ENCODE data around the gene NR4A3. TPM values are rescaled to one million over a fixed set of nuclear protein-coding genes. Genes with fewer than 3 reads are reported as not detected.

The NR4A3 gene
- total RNA-seq, 4 donors from 2014 or later = 0.64 to 5.9 (median 2.9) TPM

DNA sequence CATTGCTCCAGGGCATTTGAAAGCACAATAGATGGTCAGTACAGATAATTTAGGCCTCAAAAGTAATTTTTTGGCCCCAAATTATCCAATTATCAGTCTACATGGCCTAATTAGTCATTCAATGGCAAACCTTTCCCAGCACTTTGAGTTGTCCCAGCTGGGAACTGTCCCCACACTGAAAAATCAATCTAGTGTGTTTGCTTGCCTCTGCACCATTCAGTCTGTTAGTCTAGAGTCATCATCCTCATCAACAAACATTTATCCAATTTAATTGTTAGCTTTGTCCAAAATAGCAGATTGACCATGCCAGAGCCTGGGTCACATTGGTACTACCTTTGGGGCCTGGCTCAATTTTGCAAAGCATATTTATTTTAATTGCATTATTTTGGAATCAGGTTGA lies 13.9 kb downstream of the NR4A3 start:
- no peaks in the 10 kb centered on the region for H3K4me1 ChIP-seq
- H3K4me3 ChIP-seq = no peak overlapping the region
- H3K27ac ChIP-seq = no peak overlapping the region
- no peaks in the 10 kb centered on the region for H3K9me3 ChIP-seq
- TF ChIP-seq EP300 (IDR thresholded peaks at IDR 0.05) = no peak
- H3K27me3 ChIP-seq = peaks cover 2% of the 10 kb centered on the region
- DNase-seq (ENCODE audit: low spot score in 2 of 2) = no peak
- H3K36me3 ChIP-seq = no peaks in the 10 kb centered on the region

DNA sequence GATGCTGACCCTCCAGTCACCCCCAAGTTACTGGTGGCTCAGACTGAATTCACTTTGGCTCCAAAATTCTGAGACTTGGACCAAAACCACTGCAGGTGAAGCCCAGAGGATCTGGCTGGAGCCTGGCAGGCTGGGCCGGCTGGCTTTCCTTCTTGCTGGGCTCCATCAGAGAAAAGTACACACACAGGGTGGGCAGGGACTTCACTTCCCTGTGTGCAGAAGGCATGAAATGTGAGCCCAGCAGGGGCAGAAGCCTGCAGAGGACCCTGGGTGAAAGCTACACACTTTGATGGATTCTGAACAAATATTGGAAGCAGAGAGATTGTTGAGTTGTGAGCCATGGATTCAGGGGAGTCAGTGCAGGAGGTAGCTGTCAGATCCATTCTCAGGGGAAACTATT lies 18.4 kb downstream of the NR4A3 start:
- H3K4me1 ChIP-seq = no peaks in the 10 kb centered on the region
- no peaks in the 10 kb centered on the region for H3K9me3 ChIP-seq
- DNase-seq (ENCODE audit: low spot score in 2 of 2) = no peak
- TF ChIP-seq POLR2AphosphoS5 (IDR thresholded peaks at IDR 0.05) (no peak), POLR2A (IDR thresholded peaks at IDR 0.05) (no peak), EP300 (IDR thresholded peaks at IDR 0.05) (no peak)
- TF ChIP-seq, protein P1, sequence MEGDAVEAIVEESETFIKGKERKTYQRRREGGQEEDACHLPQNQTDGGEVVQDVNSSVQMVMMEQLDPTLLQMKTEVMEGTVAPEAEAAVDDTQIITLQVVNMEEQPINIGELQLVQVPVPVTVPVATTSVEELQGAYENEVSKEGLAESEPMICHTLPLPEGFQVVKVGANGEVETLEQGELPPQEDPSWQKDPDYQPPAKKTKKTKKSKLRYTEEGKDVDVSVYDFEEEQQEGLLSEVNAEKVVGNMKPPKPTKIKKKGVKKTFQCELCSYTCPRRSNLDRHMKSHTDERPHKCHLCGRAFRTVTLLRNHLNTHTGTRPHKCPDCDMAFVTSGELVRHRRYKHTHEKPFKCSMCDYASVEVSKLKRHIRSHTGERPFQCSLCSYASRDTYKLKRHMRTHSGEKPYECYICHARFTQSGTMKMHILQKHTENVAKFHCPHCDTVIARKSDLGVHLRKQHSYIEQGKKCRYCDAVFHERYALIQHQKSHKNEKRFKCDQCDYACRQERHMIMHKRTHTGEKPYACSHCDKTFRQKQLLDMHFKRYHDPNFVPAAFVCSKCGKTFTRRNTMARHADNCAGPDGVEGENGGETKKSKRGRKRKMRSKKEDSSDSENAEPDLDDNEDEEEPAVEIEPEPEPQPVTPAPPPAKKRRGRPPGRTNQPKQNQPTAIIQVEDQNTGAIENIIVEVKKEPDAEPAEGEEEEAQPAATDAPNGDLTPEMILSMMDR (IDR thresholded peaks at IDR 0.05) = no peak
- no peaks in the 10 kb centered on the region for H3K36me3 ChIP-seq
- 67% methylated on average over 1 of the region's 1 CpG for WGBS
- no peaks in the 10 kb centered on the region for H3K27me3 ChIP-seq
- no peak overlapping the region for H3K27ac ChIP-seq
- no peak overlapping the region for H3K4me3 ChIP-seq

- H3K27ac ChIP-seq = no peak overlapping the region
- no peaks in the 10 kb centered on the region for H3K4me1 ChIP-seq
- H3K9me3 ChIP-seq = no peaks in the 10 kb centered on the region
- 81% methylated on average over 4 of the region's 4 CpGs for WGBS
- no peak for DNase-seq (ENCODE audit: low spot score in 2 of 2)
- no peaks in the 10 kb centered on the region for H3K27me3 ChIP-seq
- no peaks in the 10 kb centered on the region for H3K36me3 ChIP-seq
- H3K4me3 ChIP-seq = no peak overlapping the region
- no peak for TF ChIP-seq POLR2AphosphoS5 (IDR thresholded peaks at IDR 0.05)
- TF ChIP-seq, protein P1 (IDR thresholded peaks at IDR 0.05) = no peak
- TF ChIP-seq EP300 (IDR thresholded peaks at IDR 0.05) = no peak
- TF ChIP-seq POLR2A (IDR thresholded peaks at IDR 0.05) = no peak
Observed at GRCh38 chr9:99845063-99845462, 23.4 kb downstream of the NR4A3 start.

- Histone ChIP-seq H3K36me3 (no peaks in the 10 kb centered on the region), H3K9me3 (no peaks in the 10 kb centered on the region), H3K27me3 (no peaks in the 10 kb centered on the region), H3K4me1 (no peaks in the 10 kb centered on the region), H3K27ac (no peak overlapping the region), H3K4me3 (no peak overlapping the region)
- DNase-seq (ENCODE audit: low spot score in 2 of 2) = no peak
- WGBS = 90% methylated on average over 7 of the region's 7 CpGs
- TF ChIP-seq EP300 (IDR thresholded peaks at IDR 0.05) (no peak), POLR2AphosphoS5 (IDR thresholded peaks at IDR 0.05) (no peak), POLR2A (IDR thresholded peaks at IDR 0.05) (no peak)
- TF ChIP-seq, protein P1 (IDR thresholded peaks at IDR 0.05) = no peak
Observed at GRCh38 chr9:99848447-99848846, 26.8 kb downstream of the NR4A3 start.

- Histone ChIP-seq H3K36me3 (no peaks in the 10 kb centered on the region), H3K9me3 (no peaks in the 10 kb centered on the region), H3K27me3 (no peaks in the 10 kb centered on the region), H3K4me1 (no peaks in the 10 kb centered on the region), H3K27ac (no peak overlapping the region), H3K4me3 (no peak overlapping the region)
- 54% methylated on average over 2 of the region's 2 CpGs for WGBS
- TF ChIP-seq EP300 (IDR thresholded peaks at IDR 0.05) (no peak), POLR2A (IDR thresholded peaks at IDR 0.05) (no peak), POLR2AphosphoS5 (IDR thresholded peaks at IDR 0.05) (no peak)
- TF ChIP-seq, protein P1 (IDR thresholded peaks at IDR 0.05) = no peak
- DNase-seq (ENCODE audit: low spot score in 2 of 2) = no peak
Observed at GRCh38 chr9:99850736-99851499, 29.2 kb downstream of the NR4A3 start.

DNA sequence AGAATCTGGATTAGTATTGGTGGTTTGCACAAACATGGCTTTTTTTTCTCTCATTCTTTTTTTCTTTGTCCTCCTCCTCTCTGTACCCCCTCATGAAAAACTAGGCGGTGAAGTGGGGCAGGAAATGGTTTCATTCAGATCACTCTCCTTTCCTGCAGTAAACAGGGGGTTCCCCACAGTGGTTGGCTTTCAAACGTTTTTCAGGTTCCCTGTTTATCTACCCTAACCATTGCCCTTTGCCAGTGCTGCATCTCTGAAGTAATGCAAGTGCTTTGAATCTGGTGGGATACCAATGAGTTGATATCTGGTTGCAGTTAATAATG lies 29.8 kb downstream of the NR4A3 start:
- TF ChIP-seq, protein P1 (IDR thresholded peaks at IDR 0.05) = no peak
- TF ChIP-seq POLR2A (IDR thresholded peaks at IDR 0.05) (no peak), EP300 (IDR thresholded peaks at IDR 0.05) (no peak), POLR2AphosphoS5 (IDR thresholded peaks at IDR 0.05) (no peak)
- no peak for DNase-seq (ENCODE audit: low spot score in 2 of 2)
- no peak overlapping the region for H3K27ac ChIP-seq
- no peaks in the 10 kb centered on the region for H3K4me1 ChIP-seq
- no peaks in the 10 kb centered on the region for H3K36me3 ChIP-seq
- H3K4me3 ChIP-seq = no peak overlapping the region
- WGBS = 28% methylated on average over 2 of the region's 2 CpGs
- no peaks in the 10 kb centered on the region for H3K9me3 ChIP-seq
- H3K27me3 ChIP-seq = no peaks in the 10 kb centered on the region
